GM19193 (cell line): ENCODE measurements around the gene CD276.

Experiments
- POLR2A ChIP-seq: IDR thresholded peaks from 4 replicates; pipeline ENCODE4 v1.6.1; 2011; ENCODE audit not compliant: insufficient read depth, insufficient read length; ENCODE audit errors: extremely low read depth

Gene CD276

GRCh38 chr15:73724212-73724611, 40.0 kb downstream of the CD276 start:
- no peak for TF ChIP-seq POLR2A

GRCh38 chr15:73727330-73727976, 43.3 kb downstream of the CD276 start:
- TF ChIP-seq POLR2A: no peak

- TF ChIP-seq POLR2A: no peak
Measured at GRCh38 chr15:73732930-73733329, 48.7 kb downstream of the CD276 start.

GRCh38 chr15:73737535-73737934, 53.4 kb downstream of the CD276 start:
- no peak for TF ChIP-seq POLR2A

- TF ChIP-seq POLR2A: no peak
Measured at GRCh38 chr15:73740152-73741048, 56.2 kb downstream of the CD276 start.

- TF ChIP-seq POLR2A: no peak
Measured at GRCh38 chr15:73741321-73741836, 57.2 kb downstream of the CD276 start.

- no peak for TF ChIP-seq POLR2A
Measured at GRCh38 chr15:73744293-73744692, 60.1 kb downstream of the CD276 start.

GRCh38 chr15:73745073-73745472, 60.9 kb downstream of the CD276 start:
- TF ChIP-seq POLR2A: no peak

GRCh38 chr15:73746261-73746660, 62.1 kb downstream of the CD276 start:
- no peak for TF ChIP-seq POLR2A

- TF ChIP-seq POLR2A: no peak
Measured at GRCh38 chr15:73746883-73747282, 62.7 kb downstream of the CD276 start.

GRCh38 chr15:73747847-73748590, 63.8 kb downstream of the CD276 start:
- TF ChIP-seq POLR2A: no peak

- TF ChIP-seq POLR2A: no peak
Measured at GRCh38 chr15:73748730-73749129, 64.5 kb downstream of the CD276 start.

- TF ChIP-seq POLR2A: no peak
Measured at GRCh38 chr15:73749533-73749932, 65.3 kb downstream of the CD276 start.

GRCh38 chr15:73749971-73750370, 65.8 kb downstream of the CD276 start:
- no peak for TF ChIP-seq POLR2A

- no peak for TF ChIP-seq POLR2A
Measured at GRCh38 chr15:73750438-73750837, 66.3 kb downstream of the CD276 start.
